OCI-LY7 (cell line): ENCODE data around the gene MN1. TPM values are rescaled to one million over a fixed set of nuclear protein-coding genes. Genes with fewer than 3 reads are reported as not detected.

Experiments used
- BruUV-seq: library from RNA; stranded (reverse); fragments of 400-500 nt; replicated peaks from 2 replicates; lab custom pipeline; 2021; lab: Mats Ljungman, UMichigan
- CTCF ChIA-PET: fragments of 300-600 bp; sonication (Branson Sonifier 250); formaldehyde crosslinking; loops from one replicate; lab custom pipeline; 2022; ENCODE audit warnings: antibody characterized with exemption; ENCODE audit not compliant: unreplicated experiment; lab: Charles Lee
- POLR2A ChIA-PET: fragments of 300-600 bp; sonication (Branson Sonifier 250); formaldehyde crosslinking; loops from one replicate; lab custom pipeline; 2022; ENCODE audit warnings: antibody characterized with exemption; lab: Charles Lee
- DNase-seq: peaks from one replicate; pipeline ENCODE4 v3.0.0-alpha.2; 2015; ENCODE audit warnings: low spot score
- H2AFZ ChIP-seq: fragments of 200-600 bp; sonication (generic), shearing (Covaris generic); 2 replicates; pipeline ENCODE4 v1.6.1; 2014; ENCODE audit warnings: mild to moderate bottlenecking, antibody characterized with exemption, low read length, moderate library complexity
- H3K27ac ChIP-seq: fragments of 200-600 bp; sonication (generic); 2 replicates; pipeline ENCODE4 v1.5.1; 2014; ENCODE audit warnings: mixed run types, low read depth, mild to moderate bottlenecking, moderate library complexity, low read length, inconsistent platforms; ENCODE audit not compliant: poor library complexity, severe bottlenecking
- H3K36me3 ChIP-seq: fragments of 200-600 bp; sonication (generic); 2 replicates; pipeline ENCODE4 v1.6.1; 2014; ENCODE audit warnings: mild to moderate bottlenecking, antibody characterized with exemption, low read length, moderate library complexity, mixed read lengths; ENCODE audit not compliant: insufficient read depth
- H3K4me1 ChIP-seq: fragments of 200-600 bp; sonication (generic); 2 replicates; pipeline ENCODE4 v1.5.1; 2014; ENCODE audit warnings: mild to moderate bottlenecking, low read length; ENCODE audit not compliant: insufficient read depth, poor library complexity, severe bottlenecking
- H3K4me2 ChIP-seq: fragments of 200-600 bp; sonication (generic); 2 replicates; pipeline ENCODE4 v1.6.1; 2014; ENCODE audit warnings: mild to moderate bottlenecking, low read length
- H3K4me3 ChIP-seq: fragments of 200-600 bp; sonication (generic); 2 replicates; pipeline ENCODE4 v1.5.1; 2014; ENCODE audit warnings: mild to moderate bottlenecking, low read depth, low read length; ENCODE audit not compliant: poor library complexity, severe bottlenecking
- H3K79me2 ChIP-seq: fragments of 200-600 bp; sonication (generic); 2 replicates; pipeline ENCODE4 v1.6.1; 2016; ENCODE audit warnings: low read depth, mild to moderate bottlenecking, low read length, moderate library complexity, mixed read lengths; ENCODE audit not compliant: insufficient read depth
- H3K9me2 ChIP-seq: fragments of 200-600 bp; sonication (generic); 2 replicates; pipeline ENCODE4 v1.6.1; 2016; ENCODE audit warnings: mild to moderate bottlenecking, low read length, mixed read lengths; ENCODE audit not compliant: insufficient read depth
- H3K9me3 ChIP-seq: fragments of 200-600 bp; sonication (generic); 2 replicates; pipeline ENCODE4 v1.6.1; 2014; ENCODE audit warnings: mild to moderate bottlenecking, mixed run types, low read length, mixed read lengths
- H4K20me1 ChIP-seq: fragments of 200-600 bp; sonication (generic); 2 replicates; pipeline ENCODE4 v1.6.1; 2014; ENCODE audit warnings: mild to moderate bottlenecking, antibody characterized with exemption, low read length, moderate library complexity, mixed read lengths; ENCODE audit not compliant: insufficient read depth
- EZH2phosphoT487 ChIP-seq: fragments of 200-600 bp; sonication (generic); IDR thresholded peaks from 2 replicates; pipeline ENCODE4 v1.6.1; 2018; ENCODE audit warnings: low read depth, borderline replicate concordance, mild to moderate bottlenecking, mixed run types, antibody characterized with exemption, low read length, moderate library complexity, mixed read lengths
- intact Hi-C: fragments of 100-400 bp; cut with micrococcal nuclease; formaldehyde crosslinking; loops from one replicate; pipeline ENCODE4 v1.10.0; 2022; ENCODE audit not compliant: unreplicated experiment
- total RNA-seq, 2 experiments: library from RNA; depleted of rRNA in 1 of 2; stranded (reverse); fragments of >200 nt in 1 of 2; shearing (Covaris generic) in 1 of 2; gene quantifications; 2 replicates each; pipeline ENCODE4 v1.2.3, GENCODE V29; 2014 to 2022
- TF ChIP-seq, protein P1 (sequence below): fragments of 200-600 bp; sonication (generic); conservative IDR thresholded peaks from 2 replicates; pipeline ENCODE4 v1.5.1; 2014; ENCODE audit warnings: mild to moderate bottlenecking, antibody characterized with exemption, low read length, moderate library complexity, mixed read lengths

MN1 gene
- total RNA-seq, 2 experiments from 2014 or later, result 0.47 TPM; not detected in 1

DNA sequence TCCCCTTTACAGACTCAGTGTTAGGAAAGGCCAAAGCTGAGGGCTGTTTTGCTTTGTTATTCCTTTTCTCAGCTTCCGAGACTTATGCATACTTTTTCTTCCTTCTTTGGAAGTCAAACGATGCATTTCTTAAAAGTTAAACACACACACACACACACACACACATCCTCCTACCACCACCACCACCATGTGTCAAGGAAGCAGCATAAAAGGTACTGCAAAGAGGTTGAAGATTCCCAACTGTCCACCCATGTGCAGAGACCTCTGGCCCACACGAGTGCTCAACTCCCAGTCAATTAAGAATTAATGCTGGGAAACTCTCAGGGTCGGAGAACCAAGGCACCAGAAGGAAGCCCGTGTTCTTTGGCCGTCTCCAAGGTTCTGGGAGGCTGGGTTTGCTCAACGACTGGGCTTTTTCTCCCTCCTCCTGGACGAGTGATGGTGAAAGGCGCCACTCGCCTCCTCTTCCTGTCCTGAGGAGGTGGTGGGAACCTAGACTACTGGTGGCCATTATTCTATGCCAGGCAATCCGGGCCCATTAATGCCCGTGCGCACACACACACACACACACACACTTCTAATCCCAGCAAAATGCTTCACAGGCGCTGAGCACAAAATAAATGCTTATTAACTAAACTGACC, 15.1 kb downstream of the MN1 start:
- no peak overlapping the region for H3K4me2 ChIP-seq
- no peaks in the 10 kb centered on the region for H3K9me3 ChIP-seq
- H4K20me1 ChIP-seq, result no peaks in the 10 kb centered on the region
- no peak for DNase-seq
- no peaks in the 10 kb centered on the region for H3K36me3 ChIP-seq
- H3K4me3 ChIP-seq, result no peak overlapping the region
- BruUV-seq, result no TSS peak
- POLR2A ChIA-PET, result no interaction called here
- CTCF ChIA-PET, result no interaction called here
- H2AFZ ChIP-seq, result no peak overlapping the region
- H3K27ac ChIP-seq, result no peak overlapping the region
- H3K9me2 ChIP-seq, result no peaks in the 10 kb centered on the region
- H3K4me1 ChIP-seq, result no peaks in the 10 kb centered on the region
- intact Hi-C loops, result no loop called here
- H3K79me2 ChIP-seq, result no peaks in the 10 kb centered on the region
- no peak for TF ChIP-seq EZH2phosphoT487
- TF ChIP-seq, protein P1, sequence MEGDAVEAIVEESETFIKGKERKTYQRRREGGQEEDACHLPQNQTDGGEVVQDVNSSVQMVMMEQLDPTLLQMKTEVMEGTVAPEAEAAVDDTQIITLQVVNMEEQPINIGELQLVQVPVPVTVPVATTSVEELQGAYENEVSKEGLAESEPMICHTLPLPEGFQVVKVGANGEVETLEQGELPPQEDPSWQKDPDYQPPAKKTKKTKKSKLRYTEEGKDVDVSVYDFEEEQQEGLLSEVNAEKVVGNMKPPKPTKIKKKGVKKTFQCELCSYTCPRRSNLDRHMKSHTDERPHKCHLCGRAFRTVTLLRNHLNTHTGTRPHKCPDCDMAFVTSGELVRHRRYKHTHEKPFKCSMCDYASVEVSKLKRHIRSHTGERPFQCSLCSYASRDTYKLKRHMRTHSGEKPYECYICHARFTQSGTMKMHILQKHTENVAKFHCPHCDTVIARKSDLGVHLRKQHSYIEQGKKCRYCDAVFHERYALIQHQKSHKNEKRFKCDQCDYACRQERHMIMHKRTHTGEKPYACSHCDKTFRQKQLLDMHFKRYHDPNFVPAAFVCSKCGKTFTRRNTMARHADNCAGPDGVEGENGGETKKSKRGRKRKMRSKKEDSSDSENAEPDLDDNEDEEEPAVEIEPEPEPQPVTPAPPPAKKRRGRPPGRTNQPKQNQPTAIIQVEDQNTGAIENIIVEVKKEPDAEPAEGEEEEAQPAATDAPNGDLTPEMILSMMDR, result no peak

DNA sequence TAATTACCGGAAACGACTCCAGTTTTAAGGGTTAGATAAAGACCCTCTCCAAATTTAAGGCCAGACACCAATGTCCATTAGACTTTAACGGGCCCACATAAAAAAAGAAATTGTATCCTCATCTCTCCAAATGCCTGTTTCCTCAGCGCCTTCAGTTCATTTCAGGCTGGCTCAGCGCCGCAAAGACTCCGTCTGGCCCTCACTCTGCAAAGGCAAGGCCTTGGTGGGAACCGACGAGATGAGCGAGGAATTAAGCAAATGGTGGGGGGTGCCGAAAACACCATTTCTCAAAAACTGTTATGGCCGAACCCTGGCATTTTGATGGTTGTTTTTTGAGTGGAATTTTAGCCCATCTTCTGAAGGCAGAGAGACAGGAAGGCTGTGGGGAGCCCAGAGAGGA, 15.7 kb downstream of the MN1 start:
- Histone ChIP-seq H3K36me3 (no peaks in the 10 kb centered on the region), H3K4me3 (no peak overlapping the region), H3K9me3 (no peaks in the 10 kb centered on the region), H3K4me2 (no peak overlapping the region), H3K27ac (no peak overlapping the region), H3K9me2 (no peaks in the 10 kb centered on the region), H4K20me1 (no peaks in the 10 kb centered on the region), H3K4me1 (no peaks in the 10 kb centered on the region), H2AFZ (no peak overlapping the region), H3K79me2 (no peaks in the 10 kb centered on the region)
- no peak for TF ChIP-seq EZH2phosphoT487
- TF ChIP-seq, protein P1, result no peak
- intact Hi-C loops, result no loop called here
- ChIA-PET POLR2A (no interaction called here), CTCF (no interaction called here)
- no peak for DNase-seq
- BruUV-seq, result no TSS peak

DNA sequence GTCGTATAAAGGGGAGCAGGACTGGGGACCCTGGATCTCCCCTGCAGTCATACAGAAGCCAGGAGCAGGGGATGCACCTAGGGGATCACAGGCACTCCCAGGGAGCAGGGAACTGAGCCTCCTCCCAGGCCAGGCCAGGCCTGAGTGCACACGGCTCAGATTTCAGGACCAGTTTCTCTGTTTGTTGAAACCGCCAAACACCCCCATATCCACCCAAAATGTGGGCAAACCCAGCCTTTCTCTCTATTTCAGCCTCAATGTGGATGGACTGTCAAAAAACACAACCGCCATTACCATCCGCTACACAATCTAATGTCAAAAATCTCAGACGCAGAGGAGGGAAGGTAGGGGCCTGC, 17.5 kb downstream of the MN1 start:
- no peaks in the 10 kb centered on the region for H4K20me1 ChIP-seq
- no peaks in the 10 kb centered on the region for H3K36me3 ChIP-seq
- no peak overlapping the region for H3K4me2 ChIP-seq
- BruUV-seq, result no TSS peak
- no peak overlapping the region for H3K4me3 ChIP-seq
- H3K4me1 ChIP-seq, result no peaks in the 10 kb centered on the region
- H3K9me2 ChIP-seq, result no peaks in the 10 kb centered on the region
- H2AFZ ChIP-seq, result no peak overlapping the region
- intact Hi-C loops, result no loop called here
- ChIA-PET CTCF (interaction anchor here (0.5 kb wide), 1 partner anchor 361 kb away, joined by 3 read pairs; no protein-coding TSS in a partner anchor), POLR2A (no interaction called here)
- H3K79me2 ChIP-seq, result no peaks in the 10 kb centered on the region
- DNase-seq, result no peak
- no peak for TF ChIP-seq EZH2phosphoT487
- TF ChIP-seq, protein P1, result no peak
- H3K9me3 ChIP-seq, result no peaks in the 10 kb centered on the region
- no peak overlapping the region for H3K27ac ChIP-seq
